Activated naive CD8-positive, alpha-beta T cell treated with anti-CD3 and anti-CD28 coated beads for 36 hours (primary cell): ENCODE data around the gene ADAMTS17. TPM values are rescaled to one million over a fixed set of nuclear protein-coding genes. Genes with fewer than 3 reads are reported as not detected.
"Not testable (repeated sequence)": the region's sequence is repeated elsewhere in the genome, so short reads cannot be mapped to it uniquely, and the experiment has no call there.

Experiments
- DNase-seq: peaks from one replicate; pipeline ENCODE4 v3.0.0; 2021
- H3K27ac Mint-ChIP-seq: one replicate; pipeline ENCODE4 v1.8.0; 2022; ENCODE audit warnings: mild to moderate bottlenecking, moderate library complexity, mixed read lengths
- H3K27me3 Mint-ChIP-seq: one replicate; pipeline ENCODE4 v1.8.0; 2022; ENCODE audit warnings: mild to moderate bottlenecking, mixed read lengths
- H3K36me3 Mint-ChIP-seq: one replicate; pipeline ENCODE4 v1.8.0; 2021; ENCODE audit warnings: mild to moderate bottlenecking, mixed read lengths
- H3K4me1 Mint-ChIP-seq: one replicate; pipeline ENCODE4 v1.8.0; 2021; ENCODE audit warnings: mixed read lengths
- H3K4me3 Mint-ChIP-seq: one replicate; pipeline ENCODE4 v1.8.0; 2022; ENCODE audit warnings: mild to moderate bottlenecking, moderate library complexity, mixed read lengths
- H3K9me3 Mint-ChIP-seq: one replicate; pipeline ENCODE4 v1.8.0; 2022; ENCODE audit warnings: mixed read lengths
- total RNA-seq, 2 experiments: library from RNA; stranded (reverse); gene quantifications; one replicate each; pipeline ENCODE4 v1.2.3, GENCODE V29; 2021

Gene ADAMTS17
- total RNA-seq, 2 experiments from 2014 or later, result 2.5 to 3.6 TPM

DNA sequence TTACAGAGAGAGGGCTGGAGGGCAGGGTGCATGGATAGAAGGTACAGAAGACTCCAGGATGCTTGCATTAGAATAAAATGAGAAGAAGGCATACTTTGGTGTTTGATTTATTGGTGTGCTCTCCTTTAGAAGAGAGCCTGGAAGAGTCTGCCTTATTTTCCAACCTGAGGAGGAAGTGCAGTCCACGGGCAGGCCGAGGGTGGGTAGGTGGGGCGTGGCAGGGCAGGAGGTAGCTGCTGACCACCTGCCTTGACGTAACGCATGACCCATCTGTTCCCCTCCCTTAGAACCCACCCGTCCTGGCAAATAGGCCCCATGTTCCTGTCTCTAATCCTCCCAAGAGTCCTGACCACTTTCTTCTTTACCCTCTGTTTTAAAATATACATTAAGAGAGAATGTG, 386.2 kb downstream of the ADAMTS17 start:
- no peak overlapping the region for H3K4me3 Mint-ChIP-seq
- no peak overlapping the region for H3K27ac Mint-ChIP-seq
- peaks cover 37% of the 10 kb centered on the region for H3K27me3 Mint-ChIP-seq
- H3K9me3 Mint-ChIP-seq, result peaks cover 2% of the 10 kb centered on the region
- DNase-seq, result no peak
- peaks cover 3% of the 10 kb centered on the region for H3K36me3 Mint-ChIP-seq
- H3K4me1 Mint-ChIP-seq, result peaks cover 10% of the 10 kb centered on the region

DNA sequence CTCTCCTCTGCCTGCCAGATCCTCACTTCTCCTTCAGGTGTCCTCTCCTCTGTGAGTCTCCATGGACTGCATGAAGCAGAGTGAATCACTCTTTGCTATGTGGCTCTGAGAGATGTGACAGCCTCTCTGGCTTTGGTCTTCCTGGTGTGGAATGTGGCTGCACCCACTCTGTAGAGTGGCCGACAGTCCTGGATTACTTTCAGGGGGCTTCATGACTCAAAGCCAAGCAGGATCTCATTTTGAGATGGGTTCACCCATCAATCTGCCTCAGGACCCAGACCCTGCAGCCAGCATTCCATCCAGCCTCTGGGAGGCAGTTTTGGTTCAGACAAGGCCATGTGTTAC, 386.6 kb downstream of the ADAMTS17 start:
- peaks cover 10% of the 10 kb centered on the region for H3K4me1 Mint-ChIP-seq
- no peak overlapping the region for H3K27ac Mint-ChIP-seq
- peaks cover 3% of the 10 kb centered on the region for H3K36me3 Mint-ChIP-seq
- peaks cover 35% of the 10 kb centered on the region for H3K27me3 Mint-ChIP-seq
- no peak for DNase-seq
- H3K9me3 Mint-ChIP-seq, result peaks cover 3% of the 10 kb centered on the region
- H3K4me3 Mint-ChIP-seq, result no peak overlapping the region

DNA sequence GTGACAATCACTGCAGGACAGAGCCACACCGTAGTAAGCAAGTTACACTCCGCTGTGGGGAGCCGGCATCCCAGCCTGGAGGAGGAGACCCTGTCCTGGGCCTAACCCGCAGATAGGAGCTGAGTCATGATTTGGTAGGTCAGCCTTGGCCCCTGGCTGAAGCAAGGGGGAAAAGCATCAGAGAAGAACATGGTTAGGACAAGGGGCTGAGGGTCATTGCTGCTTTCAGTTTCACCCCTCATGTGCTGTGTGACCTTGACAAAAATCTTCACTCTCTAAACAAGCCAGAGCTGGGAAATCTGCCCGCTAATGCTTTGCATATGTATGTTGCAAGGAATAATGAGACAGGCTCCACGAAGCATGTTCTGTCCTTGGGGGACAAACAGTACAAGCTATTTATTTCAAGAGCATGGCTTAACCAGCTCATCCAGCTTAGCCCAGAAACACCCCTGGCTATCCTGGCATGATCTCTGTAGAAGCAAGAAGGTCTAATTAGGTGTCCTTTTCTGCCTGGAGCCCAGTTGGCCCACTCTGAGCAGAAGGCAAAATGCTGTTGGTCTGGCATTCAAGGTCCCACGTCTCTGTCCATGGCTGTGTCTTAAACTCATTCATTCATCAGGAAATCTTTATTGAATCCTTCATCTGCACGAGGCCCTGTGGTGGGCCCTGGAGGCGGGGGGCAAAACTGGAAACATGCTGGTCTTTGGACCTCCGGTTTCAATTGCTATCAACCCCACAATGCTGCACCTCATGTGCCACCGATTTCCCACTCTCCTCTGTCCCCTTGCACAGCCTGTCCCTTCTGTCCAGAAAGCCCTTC, 387.2 kb downstream of the ADAMTS17 start:
- no peak for DNase-seq
- peaks cover 3% of the 10 kb centered on the region for H3K36me3 Mint-ChIP-seq
- no peak overlapping the region for H3K27ac Mint-ChIP-seq
- peaks cover 10% of the 10 kb centered on the region for H3K4me1 Mint-ChIP-seq
- H3K4me3 Mint-ChIP-seq, result no peak overlapping the region
- peaks cover 7% of the 10 kb centered on the region for H3K9me3 Mint-ChIP-seq
- H3K27me3 Mint-ChIP-seq, result peaks cover 29% of the 10 kb centered on the region

DNA sequence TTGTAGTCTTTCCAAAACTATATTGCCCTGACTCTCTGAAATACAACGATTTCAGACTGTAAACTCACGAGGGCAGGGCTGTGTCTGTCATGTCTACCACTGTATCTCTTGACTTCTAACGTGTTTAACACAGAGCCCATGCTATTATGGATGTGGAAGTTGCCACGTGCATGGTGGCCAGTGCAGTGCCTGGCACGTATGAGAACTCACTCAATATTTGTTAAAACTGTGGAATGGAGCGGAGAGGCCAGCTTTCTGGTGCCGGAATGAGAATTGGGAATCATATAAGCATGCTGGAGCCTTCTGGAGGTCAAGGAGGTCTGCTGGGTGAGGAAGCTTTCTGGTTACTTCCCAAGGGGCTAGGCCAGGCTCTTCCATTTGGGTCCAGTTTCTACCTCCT, 387.9 kb downstream of the ADAMTS17 start:
- H3K27ac Mint-ChIP-seq, result no peak overlapping the region
- no peak for DNase-seq
- peaks cover 10% of the 10 kb centered on the region for H3K4me1 Mint-ChIP-seq
- peaks cover 28% of the 10 kb centered on the region for H3K27me3 Mint-ChIP-seq
- H3K4me3 Mint-ChIP-seq, result no peak overlapping the region
- H3K36me3 Mint-ChIP-seq, result peaks cover 3% of the 10 kb centered on the region
- peaks cover 7% of the 10 kb centered on the region for H3K9me3 Mint-ChIP-seq

DNA sequence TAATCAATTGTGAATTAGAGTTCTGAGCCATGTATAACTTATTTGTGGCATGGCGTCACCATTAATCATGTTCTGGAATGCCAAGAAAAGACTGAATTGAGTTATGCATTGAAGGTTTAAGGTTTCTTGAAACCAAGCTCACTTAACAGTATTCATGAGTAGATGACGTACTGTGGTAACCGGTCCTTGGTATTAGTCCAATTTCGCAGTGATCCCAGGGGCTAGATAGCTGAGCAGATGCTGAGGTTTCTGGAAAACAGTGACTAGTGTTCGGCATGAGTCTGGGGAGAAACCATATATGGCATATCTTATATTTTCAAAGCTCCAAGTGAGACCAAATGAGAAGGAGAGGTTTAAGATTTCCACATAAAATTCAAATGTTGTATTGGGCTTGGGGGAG, 390.3 kb downstream of the ADAMTS17 start:
- H3K9me3 Mint-ChIP-seq, result peaks cover 11% of the 10 kb centered on the region
- H3K27ac Mint-ChIP-seq, result no peak overlapping the region
- peaks cover 5% of the 10 kb centered on the region for H3K36me3 Mint-ChIP-seq
- no peak for DNase-seq
- peaks cover 20% of the 10 kb centered on the region for H3K27me3 Mint-ChIP-seq
- no peak overlapping the region for H3K4me3 Mint-ChIP-seq
- peaks cover 3% of the 10 kb centered on the region for H3K4me1 Mint-ChIP-seq

DNA sequence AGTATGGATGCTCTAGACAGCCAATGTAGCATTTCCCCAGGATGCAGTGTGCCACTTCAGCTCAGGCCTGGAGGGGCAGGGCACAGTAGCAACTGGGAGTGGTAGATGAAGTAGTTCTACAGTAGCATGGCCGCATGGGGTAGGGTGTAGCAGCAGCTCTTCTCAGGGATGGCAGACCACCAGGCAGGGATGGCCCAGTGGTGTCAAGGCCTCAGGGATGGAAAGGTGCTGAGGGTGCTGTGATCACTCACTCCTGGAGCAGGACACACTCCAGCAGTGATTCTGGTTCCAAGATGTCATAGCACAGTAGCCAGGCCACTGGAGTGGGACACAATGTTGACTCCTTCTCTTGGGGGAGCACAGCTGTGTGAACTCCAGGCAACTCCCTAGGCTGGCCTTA, 397.6 kb downstream of the ADAMTS17 start:
- Mint-ChIP-seq H3K27me3 (peaks cover 8% of the 10 kb centered on the region), H3K36me3 (peaks cover 6% of the 10 kb centered on the region), H3K4me1 (peaks cover 3% of the 10 kb centered on the region), H3K9me3 (peaks cover 26% of the 10 kb centered on the region), H3K4me3 (no peak overlapping the region), H3K27ac (no peak overlapping the region)
- no peak for DNase-seq

DNA sequence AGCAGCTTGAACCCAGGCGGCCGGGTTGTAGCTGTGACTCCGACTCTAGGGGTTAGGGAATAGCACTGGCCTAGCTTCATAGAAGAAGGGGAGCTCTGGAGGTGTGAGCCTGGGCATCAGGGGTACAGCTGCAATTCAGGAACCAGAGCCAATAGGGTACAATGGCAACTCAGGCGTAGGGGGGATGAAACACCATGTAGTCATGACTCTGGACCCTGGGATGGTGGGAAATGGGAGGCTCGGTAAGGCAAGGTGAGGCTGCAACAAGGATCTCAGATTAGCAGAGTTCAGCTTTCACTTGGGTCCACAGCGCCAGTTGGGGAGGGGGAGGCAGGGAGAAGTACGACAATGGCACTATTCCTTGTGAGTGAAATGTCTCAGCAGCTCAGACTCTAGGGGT, 398.3 kb downstream of the ADAMTS17 start:
- Mint-ChIP-seq H3K27ac (no peak overlapping the region), H3K4me1 (peaks cover 3% of the 10 kb centered on the region), H3K27me3 (peaks cover 3% of the 10 kb centered on the region), H3K36me3 (peaks cover 6% of the 10 kb centered on the region), H3K9me3 (peaks cover 30% of the 10 kb centered on the region), H3K4me3 (no peak overlapping the region)
- DNase-seq, result no peak

DNA sequence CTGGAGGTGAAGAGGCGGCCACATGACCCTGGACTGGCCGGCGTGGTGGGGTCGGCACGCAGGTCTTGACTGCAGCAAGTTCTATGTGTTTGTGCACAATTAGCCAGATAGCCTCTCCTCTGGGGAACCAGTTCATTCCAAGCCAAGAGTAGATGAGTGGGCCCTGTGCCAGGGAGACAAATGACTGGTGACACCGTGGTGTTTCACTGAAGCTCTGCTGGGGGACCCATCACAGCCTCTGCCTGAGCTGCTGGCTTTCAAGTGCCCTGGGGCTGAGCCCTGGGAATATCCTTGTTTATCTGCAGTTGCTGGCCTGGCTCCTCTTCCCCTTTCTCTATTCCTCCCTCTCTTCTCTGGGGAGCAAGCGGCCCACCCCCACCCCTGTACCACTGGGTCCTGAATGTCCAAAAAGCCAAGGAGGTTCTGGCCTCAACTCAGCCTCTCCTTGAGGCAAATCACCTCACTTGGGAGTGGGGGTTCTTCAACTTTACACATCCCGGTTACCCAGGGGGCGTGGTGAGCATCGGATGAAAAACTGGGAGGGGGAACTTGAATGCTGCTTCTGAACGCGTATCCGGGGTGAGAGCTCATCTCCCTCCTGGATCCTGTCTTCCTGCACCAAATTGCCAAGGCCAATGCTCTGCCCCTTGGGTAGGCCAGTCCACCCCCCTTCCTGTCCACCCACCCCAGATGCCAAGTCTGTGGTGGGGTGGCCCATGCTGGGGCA, 408.9 kb downstream of the ADAMTS17 start:
- no peak for DNase-seq
- Mint-ChIP-seq H3K4me3 (no peak overlapping the region), H3K27me3 (peaks cover 6% of the 10 kb centered on the region), H3K4me1 (peaks cover 9% of the 10 kb centered on the region), H3K9me3 (no peaks in the 10 kb centered on the region), H3K36me3 (peaks cover 1% of the 10 kb centered on the region), H3K27ac (no peak overlapping the region)

- Mint-ChIP-seq H3K27ac (no peak overlapping the region), H3K4me1 (peaks cover 9% of the 10 kb centered on the region), H3K27me3 (peaks cover 6% of the 10 kb centered on the region), H3K36me3 (no peaks in the 10 kb centered on the region), H3K9me3 (no peaks in the 10 kb centered on the region), H3K4me3 (no peak overlapping the region)
- no peak for DNase-seq
These were observed 409.8 kb downstream of the ADAMTS17 start for GRCh38 chr15:99931703-99932603.

DNA sequence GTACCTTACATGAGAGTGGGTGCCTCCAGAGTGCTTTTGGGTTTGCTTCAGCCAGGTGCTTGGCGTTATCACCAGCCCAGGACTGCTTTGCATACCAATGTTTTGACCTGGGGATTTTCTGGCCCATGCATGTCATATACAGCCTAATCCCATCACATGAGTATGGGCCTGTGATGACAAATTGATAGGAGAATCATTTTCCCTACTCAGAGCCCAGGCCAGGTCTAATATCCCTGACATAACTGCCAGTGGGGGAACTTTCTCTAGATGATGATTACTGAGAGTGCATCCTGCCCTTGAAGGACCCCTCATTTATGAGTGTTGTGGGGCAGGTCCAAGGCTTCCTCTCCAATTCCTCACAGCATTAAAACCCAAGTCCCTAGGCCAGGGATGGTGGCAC, 411.1 kb downstream of the ADAMTS17 start:
- Mint-ChIP-seq H3K4me1 (peaks cover 9% of the 10 kb centered on the region), H3K27me3 (no peaks in the 10 kb centered on the region), H3K36me3 (no peaks in the 10 kb centered on the region), H3K4me3 (no peak overlapping the region), H3K9me3 (no peaks in the 10 kb centered on the region), H3K27ac (no peak overlapping the region)
- no peak for DNase-seq

- H3K4me3 Mint-ChIP-seq, result no peak overlapping the region
- no peak for DNase-seq
These were observed 412.5 kb downstream of the ADAMTS17 start for GRCh38 chr15:99929266-99929665.

GRCh38 chr15:99928429-99928981, 413.3 kb downstream of the ADAMTS17 start:
- DNase-seq, result peak; percentile 84
- peak overlapping the region; percentile 72 for H3K27ac Mint-ChIP-seq
- H3K36me3 Mint-ChIP-seq, result no peaks in the 10 kb centered on the region
- H3K27me3 Mint-ChIP-seq, result peaks cover 13% of the 10 kb centered on the region
- no peaks in the 10 kb centered on the region for H3K9me3 Mint-ChIP-seq
- H3K4me3 Mint-ChIP-seq, result peak overlapping the region; percentile 79
- peaks cover 9% of the 10 kb centered on the region for H3K4me1 Mint-ChIP-seq

More at GRCh38 chr15:99929266-99929665, 412.5 kb downstream of the ADAMTS17 start:
- H3K9me3 Mint-ChIP-seq, result no peaks in the 10 kb centered on the region
- no peak overlapping the region for H3K27ac Mint-ChIP-seq
- H3K4me1 Mint-ChIP-seq, result peaks cover 9% of the 10 kb centered on the region
- no peaks in the 10 kb centered on the region for H3K36me3 Mint-ChIP-seq
- peaks cover 6% of the 10 kb centered on the region for H3K27me3 Mint-ChIP-seq

- H3K27me3 Mint-ChIP-seq, result peaks cover 25% of the 10 kb centered on the region
- not testable (repeated sequence) for H3K4me1 Mint-ChIP-seq, H3K4me3 Mint-ChIP-seq, DNase-seq, H3K36me3 Mint-ChIP-seq, H3K9me3 Mint-ChIP-seq, H3K27ac Mint-ChIP-seq
These were observed 415.2 kb downstream of the ADAMTS17 start for GRCh38 chr15:99926532-99926931.

GRCh38 chr15:99925661-99926461, 415.9 kb downstream of the ADAMTS17 start:
- DNase-seq, result peak; percentile 65
- H3K27ac Mint-ChIP-seq, result no peak overlapping the region
- peaks cover 27% of the 10 kb centered on the region for H3K27me3 Mint-ChIP-seq
- H3K36me3 Mint-ChIP-seq, result no peaks in the 10 kb centered on the region
- peak overlapping the region; percentile 74 for H3K4me3 Mint-ChIP-seq
- peaks cover 9% of the 10 kb centered on the region for H3K4me1 Mint-ChIP-seq
- no peaks in the 10 kb centered on the region for H3K9me3 Mint-ChIP-seq
